SK-N-SH (cell line): ENCODE data around the gene IL36G.

Experiments used
- CTCF ChIP-seq: fragments of 200-600 bp; sonication (generic); IDR thresholded peaks from 2 replicates; pipeline ENCODE4 v1.6.1; 2017; ENCODE audit warnings: antibody characterized with exemption, mild to moderate bottlenecking, moderate library complexity
- MAX ChIP-seq: IDR thresholded peaks from 2 replicates; pipeline ENCODE4 v1.4.0; 2012; ENCODE audit warnings: low read depth
- POLR2AphosphoS5 ChIP-seq: IDR thresholded peaks from 2 replicates; pipeline ENCODE4 v1.6.1; 2012; ENCODE audit warnings: low read depth, low read length
- RAD21 ChIP-seq: IDR thresholded peaks from 2 replicates; pipeline ENCODE4 v1.6.1; 2012; ENCODE audit warnings: mild to moderate bottlenecking, low read length
- REST ChIP-seq: IDR thresholded peaks from 2 replicates; pipeline ENCODE4 v1.6.1; 2012; ENCODE audit warnings: mild to moderate bottlenecking, low read depth, low read length, moderate library complexity
- TAF1 ChIP-seq: IDR thresholded peaks from 2 replicates; pipeline ENCODE4 v1.6.1; 2012; ENCODE audit warnings: low read depth, mild to moderate bottlenecking, low read length, moderate library complexity, borderline replicate concordance

GRCh38 chr2:113015042-113015441 is 37.2 kb downstream of the IL36G start:
- no peak for TF ChIP-seq MAX
- no peak for TF ChIP-seq RAD21
- TF ChIP-seq POLR2AphosphoS5, result no peak
- TF ChIP-seq REST, result no peak
- no peak for TF ChIP-seq CTCF
- no peak for TF ChIP-seq TAF1
